WTC11 (cell line): ENCODE measurements around the gene RAI1. TPM values are rescaled to one million over a fixed set of nuclear protein-coding genes. Genes with fewer than 3 reads are reported as not detected.

Experiments used
- ATAC-seq: fragments of 200-7000 bp; cut with Tn5 transposase; 2 replicates; pipeline ENCODE4 v1.10.0; 2021; ENCODE audit warnings: mild to moderate bottlenecking, moderate library complexity
- CTCF ChIA-PET: fragments of 300-600 bp; sonication (Branson Sonifier 250); formaldehyde crosslinking; loops from one replicate; lab custom pipeline; 2021; ENCODE audit warnings: antibody characterized with exemption; lab: Charles Lee
- POLR2A ChIA-PET: fragments of 350-600 bp; sonication (Branson Sonifier 250); formaldehyde crosslinking; loops from one replicate; lab custom pipeline; 2021; ENCODE audit warnings: antibody characterized with exemption; lab: Charles Lee
- DNase-seq: peaks from one replicate; pipeline ENCODE4 v3.0.0; 2021; ENCODE audit warnings: low spot score
- H3K27ac Mint-ChIP-seq: 2 replicates; pipeline ENCODE4 v1.8.0; 2021; ENCODE audit warnings: mixed read lengths
- H3K27me3 Mint-ChIP-seq: 2 replicates; pipeline ENCODE4 v1.8.0; 2021; ENCODE audit warnings: low read depth, mild to moderate bottlenecking, moderate library complexity, mixed read lengths
- H3K36me3 Mint-ChIP-seq: 2 replicates; pipeline ENCODE4 v1.8.0; 2021; ENCODE audit warnings: mixed read lengths
- H3K4me1 Mint-ChIP-seq: 2 replicates; pipeline ENCODE4 v1.8.0; 2022; ENCODE audit warnings: mixed read lengths
- H3K4me3 Mint-ChIP-seq: 2 replicates; pipeline ENCODE4 v1.8.0; 2021; ENCODE audit warnings: mild to moderate bottlenecking, moderate library complexity, mixed read lengths
- H3K9me3 Mint-ChIP-seq: 2 replicates; pipeline ENCODE4 v1.8.0; 2021; ENCODE audit warnings: mixed read lengths
- CREM ChIP-seq: sonication (generic); formaldehyde crosslinking; IDR thresholded peaks from 2 replicates; pipeline ENCODE4 v1.8.1; 2022; ENCODE audit warnings: mild to moderate bottlenecking, missing genetic modification reagents, moderate library complexity
- ESRRA ChIP-seq: sonication (generic); formaldehyde crosslinking; IDR thresholded peaks from 2 replicates; pipeline ENCODE4 v1.8.1; 2022; ENCODE audit warnings: mild to moderate bottlenecking, missing genetic modification reagents, borderline replicate concordance
- ETV6 ChIP-seq: sonication (generic); formaldehyde crosslinking; IDR thresholded peaks from 2 replicates; pipeline ENCODE4 v1.8.1; 2022; ENCODE audit warnings: mild to moderate bottlenecking, missing genetic modification reagents
- FOXK1 ChIP-seq: sonication (generic); formaldehyde crosslinking; IDR thresholded peaks from 2 replicates; pipeline ENCODE4 v1.8.0; 2022; ENCODE audit warnings: mild to moderate bottlenecking, moderate library complexity, missing genetic modification reagents
- FOXP1 ChIP-seq: sonication (generic); formaldehyde crosslinking; IDR thresholded peaks from 2 replicates; pipeline ENCODE4 v1.8.0; 2022; ENCODE audit warnings: missing genetic modification reagents, mild to moderate bottlenecking, moderate library complexity, borderline replicate concordance
- MYBL2 ChIP-seq: sonication (generic); formaldehyde crosslinking; IDR thresholded peaks from 2 replicates; pipeline ENCODE4 v1.8.1; 2023; ENCODE audit warnings: mild to moderate bottlenecking, moderate library complexity, missing genetic modification reagents
- NFE2L1 ChIP-seq: sonication (generic); formaldehyde crosslinking; IDR thresholded peaks from 2 replicates; pipeline ENCODE4 v1.8.1; 2023; ENCODE audit warnings: missing genetic modification reagents
- NFYB ChIP-seq: sonication (generic); formaldehyde crosslinking; conservative IDR thresholded peaks from 2 replicates; pipeline ENCODE4 v1.8.0; 2022; ENCODE audit warnings: low read depth, missing genetic modification reagents
- NR2C2 ChIP-seq: sonication (generic); formaldehyde crosslinking; IDR thresholded peaks from 2 replicates; pipeline ENCODE4 v1.8.0; 2022; ENCODE audit warnings: mild to moderate bottlenecking, missing genetic modification reagents
- OVOL2 ChIP-seq: fragments of 250-450 bp; sonication (Bioruptor Pico); IDR thresholded peaks from 2 replicates; pipeline ENCODE4 v1.9.0; 2021; ENCODE audit warnings: mild to moderate bottlenecking, borderline replicate concordance
- RELA ChIP-seq: sonication (generic); formaldehyde crosslinking; IDR thresholded peaks from 2 replicates; pipeline ENCODE4 v1.8.1; 2022; ENCODE audit warnings: missing genetic modification reagents, mild to moderate bottlenecking, borderline replicate concordance
- SP1 ChIP-seq: sonication (generic); formaldehyde crosslinking; conservative IDR thresholded peaks from 2 replicates; pipeline ENCODE4 v1.8.1; 2022; ENCODE audit warnings: missing genetic modification reagents
- ZNF219 ChIP-seq: sonication (generic); formaldehyde crosslinking; IDR thresholded peaks from 2 replicates; pipeline ENCODE4 v1.8.0; 2023; ENCODE audit warnings: missing genetic modification reagents, mild to moderate bottlenecking, borderline replicate concordance
- ZNF671 ChIP-seq: fragments of 250-450 bp; sonication (Bioruptor Pico); IDR thresholded peaks from 2 replicates; pipeline ENCODE4 v1.8.0; 2021; ENCODE audit warnings: mild to moderate bottlenecking
- total RNA-seq: library from RNA; stranded (reverse); gene quantifications from 3 replicates; pipeline ENCODE4 v1.2.3, GENCODE V29; 2021
- TF ChIP-seq, protein P1 (sequence below): sonication (generic); formaldehyde crosslinking; IDR thresholded peaks from 2 replicates; pipeline ENCODE4 v1.8.0; 2022; ENCODE audit warnings: mild to moderate bottlenecking, missing genetic modification reagents
- TF ChIP-seq, protein P2 (sequence below): fragments of 250-450 bp; sonication (Bioruptor Pico); IDR thresholded peaks from 2 replicates; pipeline ENCODE4 v1.9.0; 2021; ENCODE audit warnings: mild to moderate bottlenecking
- TF ChIP-seq, protein P3 (sequence below): fragments of 250-450 bp; sonication (Bioruptor Pico); IDR thresholded peaks from 2 replicates; pipeline ENCODE4 v1.9.0; 2021; ENCODE audit warnings: mild to moderate bottlenecking
- TF ChIP-seq, protein P4 (sequence below): sonication (generic); formaldehyde crosslinking; IDR thresholded peaks from 2 replicates; pipeline ENCODE4 v1.8.0; 2023; ENCODE audit warnings: mild to moderate bottlenecking, missing genetic modification reagents

The RAI1 gene
- total RNA-seq, 1 experiment from 2014 or later: 12.7 TPM

DNA sequence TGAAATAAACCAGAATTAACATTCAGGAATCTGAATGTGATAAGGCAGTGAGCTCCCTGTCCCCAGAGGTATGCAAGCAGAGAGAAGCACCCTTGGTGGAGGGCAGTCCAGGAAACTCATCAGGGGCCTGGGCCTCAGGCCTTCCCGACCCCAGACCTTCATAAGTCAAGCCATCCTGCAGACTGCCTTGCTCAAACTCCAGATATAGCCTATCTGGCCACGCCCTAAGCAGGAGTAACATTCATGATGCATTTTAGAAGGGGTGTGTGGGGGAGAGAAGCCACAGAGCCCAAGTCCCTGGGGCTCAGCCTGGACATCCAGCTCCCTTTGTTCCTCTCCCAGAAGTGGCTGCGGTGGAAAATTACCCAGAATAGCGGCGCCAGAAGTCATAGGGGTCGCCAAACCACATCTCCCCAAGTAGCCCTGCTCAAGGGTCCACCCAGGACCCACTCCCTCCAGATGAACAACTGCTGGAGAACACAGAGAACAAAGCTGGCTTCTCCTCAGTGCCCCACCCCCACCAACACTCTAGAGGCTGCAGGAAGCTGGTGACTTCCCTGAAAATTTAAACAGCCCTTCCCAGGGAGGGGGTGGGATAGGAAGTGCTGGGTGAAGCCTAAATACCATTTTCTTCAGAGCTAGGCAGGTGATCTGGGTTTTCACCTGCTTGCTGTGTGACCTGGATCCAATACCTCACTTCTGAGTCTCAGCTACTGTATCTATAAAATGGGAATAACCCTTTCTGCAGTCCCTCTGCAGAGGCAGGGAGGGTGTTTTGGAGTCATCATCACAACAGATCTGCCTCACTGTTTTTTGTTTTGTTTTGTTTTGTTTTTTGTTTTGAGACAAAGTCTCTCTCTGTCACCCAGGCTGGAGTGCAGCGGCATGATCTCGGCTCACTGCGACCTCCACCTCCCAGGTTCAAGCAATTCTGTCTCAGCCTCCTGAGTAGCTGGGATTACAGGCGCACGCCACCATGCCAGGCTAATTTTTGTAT lies 157.0 kb downstream of the RAI1 start:
- peak; percentile 8 for ATAC-seq
- POLR2A ChIA-PET: interaction anchor here (0.5 to 4.8 kb wide), 17 partner anchors 12 to 342 kb away, joined by 3 to 137 read pairs (median 4); no protein-coding TSS in a partner anchor

DNA sequence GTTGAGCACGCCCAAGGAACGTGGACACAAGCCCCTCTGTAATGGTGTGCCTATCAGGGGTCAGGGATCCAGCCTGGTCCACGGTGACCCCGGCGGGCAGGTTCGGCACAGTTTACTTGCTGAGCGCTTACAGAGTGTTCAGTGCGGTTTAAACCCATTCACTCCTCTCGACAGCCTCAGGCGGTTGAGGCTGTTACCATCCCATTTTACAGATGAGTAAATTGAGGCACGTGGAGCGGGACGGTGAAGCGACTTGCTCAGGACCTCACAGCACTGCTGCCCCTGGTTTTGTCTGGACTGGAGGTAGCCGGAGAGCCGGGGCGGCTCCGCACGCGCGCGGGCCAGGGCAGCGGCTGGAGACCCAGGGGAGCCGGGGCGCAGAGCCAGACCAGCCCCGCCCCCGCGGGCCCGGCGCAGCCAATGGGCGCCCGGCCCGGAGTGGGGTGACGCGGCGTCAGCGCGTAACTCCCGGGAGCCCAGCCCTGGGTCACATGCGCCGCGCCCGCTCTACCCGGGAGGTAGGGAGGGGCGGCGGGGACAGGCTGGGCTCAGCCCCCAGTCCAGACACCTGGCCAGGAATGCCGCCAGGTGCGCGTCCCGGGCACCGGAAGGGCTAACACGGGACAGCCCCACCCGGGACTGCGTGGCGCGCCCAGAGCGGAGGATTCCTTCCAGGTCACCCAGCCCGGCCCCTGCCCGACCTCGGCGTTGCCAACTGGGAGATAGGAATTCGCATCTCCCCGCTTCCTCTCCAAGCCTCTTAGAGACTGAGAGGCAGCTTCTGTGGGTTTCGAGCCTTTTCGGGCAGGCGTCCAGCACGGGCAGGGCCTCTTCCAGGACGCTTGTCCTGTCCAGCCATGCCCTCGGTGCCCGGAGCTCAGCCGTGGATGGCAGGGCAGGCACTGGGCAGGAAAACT lies 158.8 kb downstream of the RAI1 start:
- DNase-seq: peak; percentile 88
- Mint-ChIP-seq H3K4me3 (peak overlapping the region; percentile 66), H3K27ac (peak overlapping the region; percentile 100), H3K9me3 (no peaks in the 10 kb centered on the region), H3K36me3 (peaks cover under 1% of the 10 kb centered on the region; the same call in 1 of the 2 replicates), H3K27me3 (no peaks in the 10 kb centered on the region), H3K4me1 (peaks cover 55% of the 10 kb centered on the region)
- peak; percentile 56 for ATAC-seq
- CTCF ChIA-PET: interaction anchor here (0.6 to 3.1 kb wide), 7 partner anchors 16 to 919 kb away, joined by 3 to 23 read pairs (median 6); no protein-coding TSS in a partner anchor
- POLR2A ChIA-PET: interaction anchor here (1.0 to 4.8 kb wide), 5 partner anchors 14 to 30 kb away, joined by 3 to 137 read pairs (median 7); no protein-coding TSS in a partner anchor
- TF ChIP-seq NR2C2 (CRISPR knock-in tag) (peak; percentile 67), MYBL2 (CRISPR knock-in tag) (0 out of 2 replicates have a peak, but pooled peaks have one; percentile 45), ESRRA (CRISPR knock-in tag) (peak; percentile 47; the same call in 1 of the 2 replicates), NFYB (CRISPR knock-in tag) (peak; percentile 73), FOXK1 (CRISPR knock-in tag) (peak; percentile 74), FOXP1 (CRISPR knock-in tag) (peak; percentile 42), CREM (CRISPR knock-in tag) (peak; percentile 71), RELA (CRISPR knock-in tag) (peak; percentile 78; the same call in 1 of the 2 replicates)
- TF ChIP-seq, protein P1, sequence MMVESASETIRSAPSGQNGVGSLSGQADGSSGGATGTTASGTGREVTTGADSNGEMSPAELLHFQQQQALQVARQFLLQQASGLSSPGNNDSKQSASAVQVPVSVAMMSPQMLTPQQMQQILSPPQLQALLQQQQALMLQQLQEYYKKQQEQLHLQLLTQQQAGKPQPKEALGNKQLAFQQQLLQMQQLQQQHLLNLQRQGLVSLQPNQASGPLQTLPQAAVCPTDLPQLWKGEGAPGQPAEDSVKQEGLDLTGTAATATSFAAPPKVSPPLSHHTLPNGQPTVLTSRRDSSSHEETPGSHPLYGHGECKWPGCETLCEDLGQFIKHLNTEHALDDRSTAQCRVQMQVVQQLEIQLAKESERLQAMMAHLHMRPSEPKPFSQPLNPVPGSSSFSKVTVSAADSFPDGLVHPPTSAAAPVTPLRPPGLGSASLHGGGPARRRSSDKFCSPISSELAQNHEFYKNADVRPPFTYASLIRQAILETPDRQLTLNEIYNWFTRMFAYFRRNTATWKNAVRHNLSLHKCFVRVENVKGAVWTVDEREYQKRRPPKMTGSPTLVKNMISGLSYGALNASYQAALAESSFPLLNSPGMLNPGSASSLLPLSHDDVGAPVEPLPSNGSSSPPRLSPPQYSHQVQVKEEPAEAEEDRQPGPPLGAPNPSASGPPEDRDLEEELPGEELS: peak; percentile 77; the same call in 1 of the 2 replicates
- TF ChIP-seq, protein P2, sequence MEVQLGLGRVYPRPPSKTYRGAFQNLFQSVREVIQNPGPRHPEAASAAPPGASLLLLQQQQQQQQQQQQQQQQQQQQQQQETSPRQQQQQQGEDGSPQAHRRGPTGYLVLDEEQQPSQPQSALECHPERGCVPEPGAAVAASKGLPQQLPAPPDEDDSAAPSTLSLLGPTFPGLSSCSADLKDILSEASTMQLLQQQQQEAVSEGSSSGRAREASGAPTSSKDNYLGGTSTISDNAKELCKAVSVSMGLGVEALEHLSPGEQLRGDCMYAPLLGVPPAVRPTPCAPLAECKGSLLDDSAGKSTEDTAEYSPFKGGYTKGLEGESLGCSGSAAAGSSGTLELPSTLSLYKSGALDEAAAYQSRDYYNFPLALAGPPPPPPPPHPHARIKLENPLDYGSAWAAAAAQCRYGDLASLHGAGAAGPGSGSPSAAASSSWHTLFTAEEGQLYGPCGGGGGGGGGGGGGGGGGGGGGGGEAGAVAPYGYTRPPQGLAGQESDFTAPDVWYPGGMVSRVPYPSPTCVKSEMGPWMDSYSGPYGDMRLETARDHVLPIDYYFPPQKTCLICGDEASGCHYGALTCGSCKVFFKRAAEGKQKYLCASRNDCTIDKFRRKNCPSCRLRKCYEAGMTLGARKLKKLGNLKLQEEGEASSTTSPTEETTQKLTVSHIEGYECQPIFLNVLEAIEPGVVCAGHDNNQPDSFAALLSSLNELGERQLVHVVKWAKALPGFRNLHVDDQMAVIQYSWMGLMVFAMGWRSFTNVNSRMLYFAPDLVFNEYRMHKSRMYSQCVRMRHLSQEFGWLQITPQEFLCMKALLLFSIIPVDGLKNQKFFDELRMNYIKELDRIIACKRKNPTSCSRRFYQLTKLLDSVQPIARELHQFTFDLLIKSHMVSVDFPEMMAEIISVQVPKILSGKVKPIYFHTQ (CRISPR knock-in tag): peak; percentile 25; the same call in 1 of the 2 replicates

More for the DNA sequence above, 157.0 kb downstream of the RAI1 start:
- peak overlapping the region; percentile 69 for H3K4me3 Mint-ChIP-seq
- H3K36me3 Mint-ChIP-seq: peaks cover 15% of the 10 kb centered on the region
- TF ChIP-seq FOXK1 (CRISPR knock-in tag) (0 out of 2 replicates have a peak, but pooled peaks have one; percentile 15), ZNF219 (CRISPR knock-in tag) (no peak), ETV6 (CRISPR knock-in tag) (peak; percentile 87), OVOL2 (CRISPR knock-in tag) (no peak), NFE2L1 (CRISPR knock-in tag) (peak; percentile 4; the same call in 1 of the 2 replicates), SP1 (CRISPR knock-in tag) (0 out of 2 replicates have a peak, but pooled peaks have one; percentile 17), ZNF671 (CRISPR knock-in tag) (peak; percentile 22; the same call in 1 of the 2 replicates), NR2C2 (CRISPR knock-in tag) (no peak)
- TF ChIP-seq, protein P1: 0 out of 2 replicates have a peak, but pooled peaks have one; percentile 28
- TF ChIP-seq, protein P3, sequence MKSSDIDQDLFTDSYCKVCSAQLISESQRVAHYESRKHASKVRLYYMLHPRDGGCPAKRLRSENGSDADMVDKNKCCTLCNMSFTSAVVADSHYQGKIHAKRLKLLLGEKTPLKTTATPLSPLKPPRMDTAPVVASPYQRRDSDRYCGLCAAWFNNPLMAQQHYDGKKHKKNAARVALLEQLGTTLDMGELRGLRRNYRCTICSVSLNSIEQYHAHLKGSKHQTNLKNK (CRISPR knock-in tag): no peak
- TF ChIP-seq, protein P4, sequence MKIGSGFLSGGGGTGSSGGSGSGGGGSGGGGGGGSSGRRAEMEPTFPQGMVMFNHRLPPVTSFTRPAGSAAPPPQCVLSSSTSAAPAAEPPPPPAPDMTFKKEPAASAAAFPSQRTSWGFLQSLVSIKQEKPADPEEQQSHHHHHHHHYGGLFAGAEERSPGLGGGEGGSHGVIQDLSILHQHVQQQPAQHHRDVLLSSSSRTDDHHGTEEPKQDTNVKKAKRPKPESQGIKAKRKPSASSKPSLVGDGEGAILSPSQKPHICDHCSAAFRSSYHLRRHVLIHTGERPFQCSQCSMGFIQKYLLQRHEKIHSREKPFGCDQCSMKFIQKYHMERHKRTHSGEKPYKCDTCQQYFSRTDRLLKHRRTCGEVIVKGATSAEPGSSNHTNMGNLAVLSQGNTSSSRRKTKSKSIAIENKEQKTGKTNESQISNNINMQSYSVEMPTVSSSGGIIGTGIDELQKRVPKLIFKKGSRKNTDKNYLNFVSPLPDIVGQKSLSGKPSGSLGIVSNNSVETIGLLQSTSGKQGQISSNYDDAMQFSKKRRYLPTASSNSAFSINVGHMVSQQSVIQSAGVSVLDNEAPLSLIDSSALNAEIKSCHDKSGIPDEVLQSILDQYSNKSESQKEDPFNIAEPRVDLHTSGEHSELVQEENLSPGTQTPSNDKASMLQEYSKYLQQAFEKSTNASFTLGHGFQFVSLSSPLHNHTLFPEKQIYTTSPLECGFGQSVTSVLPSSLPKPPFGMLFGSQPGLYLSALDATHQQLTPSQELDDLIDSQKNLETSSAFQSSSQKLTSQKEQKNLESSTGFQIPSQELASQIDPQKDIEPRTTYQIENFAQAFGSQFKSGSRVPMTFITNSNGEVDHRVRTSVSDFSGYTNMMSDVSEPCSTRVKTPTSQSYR: 0 out of 2 replicates have a peak, but pooled peaks have one; percentile 37
- no peaks in the 10 kb centered on the region for H3K9me3 Mint-ChIP-seq
- H3K27me3 Mint-ChIP-seq: no peaks in the 10 kb centered on the region
- CTCF ChIA-PET: interaction anchor here (0.8 to 3.6 kb wide), 13 partner anchors 10 to 341 kb away, joined by 3 to 37 read pairs (median 4); no protein-coding TSS in a partner anchor
- H3K4me1 Mint-ChIP-seq: peaks cover 69% of the 10 kb centered on the region
- peak; percentile 47 for DNase-seq
- peak overlapping the region; percentile 100 for H3K27ac Mint-ChIP-seq
